ENCODE data around the gene FSTL4. TPM values are rescaled to one million over a fixed set of nuclear protein-coding genes. Genes with fewer than 3 reads are reported as not detected.

Gene FSTL4
- total RNA-seq, 4 donors from 2014 or later = 0.33 to 0.78 (median 0.34) TPM; not detected in 1

- intact Hi-C loops (cut with DNase I) = no loop called here
- WGBS = 94% methylated on average over 3 of the region's 3 CpGs
- TF ChIP-seq POLR2A (IDR thresholded peaks at IDR 0.05; ENCODE audit: low read depth) (no peak), CTCF (IDR thresholded peaks at IDR 0.05) (no peak), POLR2AphosphoS5 (IDR thresholded peaks at IDR 0.05) (no peak), EP300 (IDR thresholded peaks at IDR 0.05) (no peak)
Observed at GRCh38 chr5:133400120-133400519, 212.2 kb downstream of the FSTL4 start.

GRCh38 chr5:133399247-133399891 lies 213.0 kb downstream of the FSTL4 start:
- Histone ChIP-seq H3K27ac (replicated peaks in 1 of 4) (no peak overlapping the region), H3K27me3 (peaks cover 0 to 15% (median 0%) of the 10 kb centered on the region in 4 donors), H3K4me3 (no peak overlapping the region), H3K4me1 (peaks cover 0 to 2% (median 0%) of the 10 kb centered on the region in 4 donors), H3K36me3 (no peaks in the 10 kb centered on the region), H3K9me3 (no peaks in the 10 kb centered on the region)
- WGBS = 85% methylated on average over 10 of the region's 10 CpGs
- intact Hi-C loops (cut with DNase I) = no loop called here
- peak; percentile 75 for DNase-seq (ENCODE audit: extremely low spot score)
- no peak for TF ChIP-seq EP300 (IDR thresholded peaks at IDR 0.05)
- no peak for TF ChIP-seq POLR2A (IDR thresholded peaks at IDR 0.05; ENCODE audit: low read depth)
- no peak for TF ChIP-seq POLR2AphosphoS5 (IDR thresholded peaks at IDR 0.05)
- no peak for TF ChIP-seq CTCF (IDR thresholded peaks at IDR 0.05)

More at GRCh38 chr5:133400120-133400519, 212.2 kb downstream of the FSTL4 start:
- peak; percentile 81 for DNase-seq (ENCODE audit: extremely low spot score)
- Histone ChIP-seq H3K4me1 (peaks cover 0 to 2% (median 0%) of the 10 kb centered on the region in 4 donors), H3K9me3 (no peaks in the 10 kb centered on the region), H3K36me3 (no peaks in the 10 kb centered on the region), H3K27ac (replicated peaks in 1 of 4) (no peak overlapping the region), H3K27me3 (peaks cover 0 to 15% (median 0%) of the 10 kb centered on the region in 4 donors), H3K4me3 (no peak overlapping the region)

- WGBS = 73% methylated on average over 6 of the region's 6 CpGs
- Histone ChIP-seq H3K9me3 (no peaks in the 10 kb centered on the region), H3K4me1 (peaks cover 0 to 2% (median 0%) of the 10 kb centered on the region in 4 donors), H3K36me3 (no peaks in the 10 kb centered on the region), H3K4me3 (no peak overlapping the region), H3K27me3 (peaks cover 0 to 15% (median 0%) of the 10 kb centered on the region in 4 donors), H3K27ac (replicated peaks in 1 of 4) (no peak overlapping the region)
- TF ChIP-seq CTCF (IDR thresholded peaks at IDR 0.05) (no peak), POLR2A (IDR thresholded peaks at IDR 0.05; ENCODE audit: low read depth) (no peak)
- intact Hi-C loops (cut with DNase I) = no loop called here
- DNase-seq (ENCODE audit: extremely low spot score) = peak; percentile 79
Observed at GRCh38 chr5:133398646-133399101, 213.7 kb downstream of the FSTL4 start.

- peaks cover 0 to 15% (median 0%) of the 10 kb centered on the region in 4 donors for H3K27me3 ChIP-seq
- H3K9me3 ChIP-seq = no peaks in the 10 kb centered on the region
- H3K4me3 ChIP-seq = no peak overlapping the region
- WGBS = 85% methylated on average over 8 of the region's 9 CpGs
- no peaks in the 10 kb centered on the region for H3K36me3 ChIP-seq
- DNase-seq (ENCODE audit: extremely low spot score) = peak; percentile 66
- peaks cover 0 to 2% (median 0%) of the 10 kb centered on the region in 4 donors for H3K4me1 ChIP-seq
- H3K27ac ChIP-seq (replicated peaks in 1 of 4) = no peak overlapping the region
- TF ChIP-seq EP300 (IDR thresholded peaks at IDR 0.05) (no peak), POLR2A (IDR thresholded peaks at IDR 0.05; ENCODE audit: low read depth) (no peak), POLR2AphosphoS5 (IDR thresholded peaks at IDR 0.05) (no peak), CTCF (IDR thresholded peaks at IDR 0.05) (no peak)
- intact Hi-C loops (cut with DNase I) = no loop called here
Observed at GRCh38 chr5:133397990-133398645, 214.2 kb downstream of the FSTL4 start.
